Jurkat, Clone E6-1 (cell line): ENCODE results near the gene BTNL8.

ENCODE experiments used
- DNase-seq: peaks from one replicate; pipeline ENCODE4 v3.0.0-alpha.2; 2011; ENCODE audit warnings: low read depth, low spot score
- H3K4me3 ChIP-seq: 2 replicates; pipeline ENCODE4 v1.5.1; 2011; ENCODE audit warnings: mild to moderate bottlenecking, low read length, control low read depth, moderate library complexity

BTNL8 gene

GRCh38 chr5:180932660-180933059 is 33.7 kb downstream of the BTNL8 start:
- no peak for DNase-seq
- H3K4me3 ChIP-seq, result no peak overlapping the region

- no peak overlapping the region for H3K4me3 ChIP-seq
- DNase-seq, result no peak
Observed at GRCh38 chr5:180935203-180935602, 36.2 kb downstream of the BTNL8 start.

GRCh38 chr5:180938294-180938693 is 39.3 kb downstream of the BTNL8 start:
- no peak for DNase-seq

GRCh38 chr5:180950291-180950949 is 51.5 kb downstream of the BTNL8 start:
- DNase-seq, result no peak
- no peak overlapping the region for H3K4me3 ChIP-seq

More at GRCh38 chr5:180938294-180938693, 39.3 kb downstream of the BTNL8 start:
- no peak overlapping the region for H3K4me3 ChIP-seq

GRCh38 chr5:180959661-180960060 is 60.7 kb downstream of the BTNL8 start:
- peak overlapping the region; percentile 11; the same call in 1 of the 2 replicates for H3K4me3 ChIP-seq
- DNase-seq, result no peak

- DNase-seq, result peak; percentile 60
- peak overlapping the region; percentile 11; the same call in 1 of the 2 replicates for H3K4me3 ChIP-seq
Observed at GRCh38 chr5:180960209-180960608, 61.2 kb downstream of the BTNL8 start.

- no peak overlapping the region for H3K4me3 ChIP-seq
- DNase-seq, result no peak
Observed at GRCh38 chr5:180969406-180969805, 70.4 kb downstream of the BTNL8 start.

- DNase-seq, result no peak
- H3K4me3 ChIP-seq, result no peak overlapping the region
Observed at GRCh38 chr5:180970336-180970735, 71.4 kb downstream of the BTNL8 start.

- no peak overlapping the region for H3K4me3 ChIP-seq
- no peak for DNase-seq
Observed at GRCh38 chr5:180970875-180971274, 71.9 kb downstream of the BTNL8 start.

- no peak overlapping the region for H3K4me3 ChIP-seq
- no peak for DNase-seq
Observed at GRCh38 chr5:180974612-180975315, 75.8 kb downstream of the BTNL8 start.

GRCh38 chr5:180975338-180975737 is 76.4 kb downstream of the BTNL8 start:
- DNase-seq, result no peak
- H3K4me3 ChIP-seq, result no peak overlapping the region

- DNase-seq, result peak; percentile 42
Observed at GRCh38 chr5:180976518-180976917, 77.6 kb downstream of the BTNL8 start.

GRCh38 chr5:180977852-180978251 is 78.9 kb downstream of the BTNL8 start:
- H3K4me3 ChIP-seq, result no peak overlapping the region
- DNase-seq, result no peak

More at GRCh38 chr5:180976518-180976917, 77.6 kb downstream of the BTNL8 start:
- H3K4me3 ChIP-seq, result no peak overlapping the region

- no peak for DNase-seq
- H3K4me3 ChIP-seq, result no peak overlapping the region
Observed at GRCh38 chr5:180982008-180982741, 83.2 kb downstream of the BTNL8 start.

- H3K4me3 ChIP-seq, result no peak overlapping the region
- DNase-seq, result no peak
Observed at GRCh38 chr5:180988016-180988415, 89.1 kb downstream of the BTNL8 start.

GRCh38 chr5:180988592-180988991 is 89.6 kb downstream of the BTNL8 start, which contains the start of gene BTNL3:
Gene BTNL3 (plus strand): TSS chr5:180988846. CDS start chr5:180989029, 183 bp downstream.
- H3K4me3 ChIP-seq, result no peak within 1 kb of the TSS
- DNase-seq, result no peak

GRCh38 chr5:180990086-180990881 is 91.3 kb downstream of the BTNL8 start:
- no peak overlapping the region for H3K4me3 ChIP-seq
- DNase-seq, result no peak

- no peak overlapping the region for H3K4me3 ChIP-seq
- no peak for DNase-seq
Observed at GRCh38 chr5:180990882-180991242, 91.9 kb downstream of the BTNL8 start.
